GM12864 (cell line): ENCODE results near the gene MECR.

Experiments
- DNase-seq: peaks from one replicate; pipeline ENCODE4 v3.0.0-alpha.2; 2011; ENCODE audit warnings: low read depth
- H3K4me3 ChIP-seq: 2 replicates; pipeline ENCODE4 v1.5.1; 2011; ENCODE audit warnings: mild to moderate bottlenecking, low read depth, low read length, control low read depth
- CTCF ChIP-seq: IDR thresholded peaks from 2 replicates; pipeline ENCODE4 v1.5.1; 2011; ENCODE audit warnings: low read depth, mild to moderate bottlenecking, moderate library complexity, low read length, control low read depth, inconsistent platforms; ENCODE audit errors: missing control alignments

MECR gene

GRCh38 chr1:29230553-29231378, at the start of gene MECR:
Gene MECR, minus strand, starts transcription at chr1:29230934. Its CDS starts 28 bp downstream, at chr1:29230906.
- peak within 1 kb of the TSS; percentile 88 for H3K4me3 ChIP-seq
- peak; percentile 27 for TF ChIP-seq CTCF
- peak; percentile 66 for DNase-seq

DNA sequence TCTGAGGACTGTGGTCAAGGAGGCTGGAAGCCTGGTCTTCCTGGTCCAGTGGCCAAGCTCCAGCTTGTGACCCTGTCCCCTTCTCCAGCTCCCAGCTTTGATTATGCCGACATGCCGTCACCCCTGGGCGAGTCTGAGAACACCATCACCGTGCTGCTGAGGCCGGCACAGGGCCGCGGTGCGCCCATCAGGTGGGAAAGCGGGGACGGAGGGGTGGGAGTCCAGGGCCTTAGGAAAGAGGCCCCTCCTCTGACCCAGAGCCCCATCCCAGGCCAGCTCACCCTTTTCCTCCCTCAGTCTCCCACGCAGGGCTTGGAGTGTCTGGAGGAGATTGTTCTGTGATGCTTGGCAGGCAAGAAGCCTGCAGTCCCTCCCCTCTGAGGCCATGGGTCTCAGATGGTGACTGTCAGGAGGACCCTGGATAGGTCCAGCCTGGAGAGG, 49.2 kb upstream of the MECR start:
- TF ChIP-seq CTCF, result no peak
- no peak overlapping the region for H3K4me3 ChIP-seq
- DNase-seq, result no peak

GRCh38 chr1:29279406-29279805, 48.7 kb upstream of the MECR start:
- no peak for TF ChIP-seq CTCF
- no peak for DNase-seq
- no peak overlapping the region for H3K4me3 ChIP-seq

GRCh38 chr1:29278124-29278523, 47.4 kb upstream of the MECR start:
- TF ChIP-seq CTCF, result no peak
- no peak for DNase-seq
- no peak overlapping the region for H3K4me3 ChIP-seq

DNA sequence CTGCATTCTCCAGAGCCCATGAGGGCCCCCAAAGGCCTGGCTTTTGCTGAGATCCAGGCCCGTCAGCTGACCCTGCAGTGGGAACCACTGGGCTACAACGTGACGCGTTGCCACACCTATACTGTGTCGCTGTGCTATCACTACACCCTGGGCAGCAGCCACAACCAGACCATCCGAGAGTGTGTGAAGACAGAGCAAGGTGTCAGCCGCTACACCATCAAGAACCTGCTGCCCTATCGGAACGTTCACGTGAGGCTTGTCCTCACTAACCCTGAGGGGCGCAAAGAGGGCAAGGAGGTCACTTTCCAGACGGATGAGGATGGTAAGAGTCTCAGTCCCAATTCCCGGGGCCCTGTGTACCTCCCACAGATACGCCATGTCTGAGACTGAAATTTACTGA, 44.7 kb upstream of the MECR start:
- no peak for TF ChIP-seq CTCF
- no peak for DNase-seq
- H3K4me3 ChIP-seq, result no peak overlapping the region

DNA sequence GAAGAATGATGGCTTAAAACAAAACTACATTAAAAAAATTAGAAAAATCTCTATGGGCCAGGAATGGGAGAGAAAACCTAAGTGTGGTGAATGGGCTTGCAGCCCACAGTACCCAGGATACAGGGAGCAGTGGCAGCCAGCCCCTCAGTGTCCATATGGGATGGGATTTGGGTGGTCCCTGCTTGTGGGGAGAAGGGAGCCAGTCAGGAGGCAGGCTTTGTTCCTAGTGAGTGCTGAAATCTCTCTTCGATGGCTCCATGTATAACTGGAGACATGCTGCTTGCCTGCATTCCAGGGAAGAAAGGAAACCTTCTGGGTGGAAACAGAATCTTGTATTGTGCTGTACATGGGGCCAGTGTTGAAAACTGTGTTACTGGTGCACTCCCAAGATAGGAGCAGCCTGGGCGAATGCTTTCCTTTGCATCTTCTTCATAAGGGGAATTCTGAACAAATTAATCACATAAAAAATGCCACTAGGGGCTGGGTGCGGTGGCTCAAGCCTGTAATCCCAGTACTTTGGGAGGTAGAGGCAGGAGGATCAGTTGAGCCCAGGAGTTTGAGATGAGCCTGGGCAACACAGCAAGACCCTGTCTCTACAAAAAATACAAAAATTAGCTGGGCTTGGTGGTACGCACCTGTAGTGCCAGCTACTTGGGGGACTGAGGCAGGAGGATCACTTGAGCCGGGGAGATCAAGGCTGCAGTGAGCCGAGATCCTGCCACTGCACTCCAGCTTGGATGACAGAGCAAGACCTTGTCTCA, 41.6 kb upstream of the MECR start:
- H3K4me3 ChIP-seq, result no peak overlapping the region
- no peak for DNase-seq
- no peak for TF ChIP-seq CTCF
